Transverse colon (tissue), 4 donors: ENCODE results near the gene COL4A1.

Experiments used
- EP300 ChIP-seq: sonication (generic); formaldehyde crosslinking; IDR thresholded peaks from one replicate; pipeline ENCODE4 v1.6.1; 2017; ENCODE audit warnings: antibody characterized with exemption, low read depth
- POLR2A ChIP-seq: fragments of 450-650 bp; IDR thresholded peaks from one replicate; pipeline ENCODE4 v1.6.1; 2016; ENCODE audit warnings: antibody characterized with exemption, mild to moderate bottlenecking, moderate library complexity
- POLR2AphosphoS5 ChIP-seq, 3 donors: sonication (generic); formaldehyde crosslinking; IDR thresholded peaks; one replicate each; pipeline ENCODE4 v1.6.1; 2016; ENCODE audit warnings: antibody characterized with exemption in 3 of 3
- TF ChIP-seq, protein P1 (sequence below), 5 experiments: fragments of 200-600 bp in 3 of 5; fragments of 450-650 bp in 2 of 5; sonication (generic) in 3 of 5; IDR thresholded peaks; 1 replicate in 2 of 5; 2 replicates in 3 of 5; pipeline ENCODE4 v1.5.1; 2016 to 2017; ENCODE audit warnings: antibody characterized with exemption in 5 of 5, inconsistent platforms in 3 of 5, mild to moderate bottlenecking in 2 of 5, moderate library complexity in 1 of 5

- no peak for TF ChIP-seq POLR2A
- TF ChIP-seq EP300 = no peak
- TF ChIP-seq, protein P1, sequence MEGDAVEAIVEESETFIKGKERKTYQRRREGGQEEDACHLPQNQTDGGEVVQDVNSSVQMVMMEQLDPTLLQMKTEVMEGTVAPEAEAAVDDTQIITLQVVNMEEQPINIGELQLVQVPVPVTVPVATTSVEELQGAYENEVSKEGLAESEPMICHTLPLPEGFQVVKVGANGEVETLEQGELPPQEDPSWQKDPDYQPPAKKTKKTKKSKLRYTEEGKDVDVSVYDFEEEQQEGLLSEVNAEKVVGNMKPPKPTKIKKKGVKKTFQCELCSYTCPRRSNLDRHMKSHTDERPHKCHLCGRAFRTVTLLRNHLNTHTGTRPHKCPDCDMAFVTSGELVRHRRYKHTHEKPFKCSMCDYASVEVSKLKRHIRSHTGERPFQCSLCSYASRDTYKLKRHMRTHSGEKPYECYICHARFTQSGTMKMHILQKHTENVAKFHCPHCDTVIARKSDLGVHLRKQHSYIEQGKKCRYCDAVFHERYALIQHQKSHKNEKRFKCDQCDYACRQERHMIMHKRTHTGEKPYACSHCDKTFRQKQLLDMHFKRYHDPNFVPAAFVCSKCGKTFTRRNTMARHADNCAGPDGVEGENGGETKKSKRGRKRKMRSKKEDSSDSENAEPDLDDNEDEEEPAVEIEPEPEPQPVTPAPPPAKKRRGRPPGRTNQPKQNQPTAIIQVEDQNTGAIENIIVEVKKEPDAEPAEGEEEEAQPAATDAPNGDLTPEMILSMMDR (IDR thresholded peaks at IDR 0.05) = no peak
- no peak for TF ChIP-seq POLR2AphosphoS5 (IDR thresholded peaks at IDR 0.05)
Observed at GRCh38 chr13:110254151-110254679, 52.7 kb downstream of the COL4A1 start.
